Measurements from ENCODE around the gene SLC9B2.
A peak's percentile ranks its signal among the peaks of the same experiment; 100 is the strongest.

Gene SLC9B2, protein sequence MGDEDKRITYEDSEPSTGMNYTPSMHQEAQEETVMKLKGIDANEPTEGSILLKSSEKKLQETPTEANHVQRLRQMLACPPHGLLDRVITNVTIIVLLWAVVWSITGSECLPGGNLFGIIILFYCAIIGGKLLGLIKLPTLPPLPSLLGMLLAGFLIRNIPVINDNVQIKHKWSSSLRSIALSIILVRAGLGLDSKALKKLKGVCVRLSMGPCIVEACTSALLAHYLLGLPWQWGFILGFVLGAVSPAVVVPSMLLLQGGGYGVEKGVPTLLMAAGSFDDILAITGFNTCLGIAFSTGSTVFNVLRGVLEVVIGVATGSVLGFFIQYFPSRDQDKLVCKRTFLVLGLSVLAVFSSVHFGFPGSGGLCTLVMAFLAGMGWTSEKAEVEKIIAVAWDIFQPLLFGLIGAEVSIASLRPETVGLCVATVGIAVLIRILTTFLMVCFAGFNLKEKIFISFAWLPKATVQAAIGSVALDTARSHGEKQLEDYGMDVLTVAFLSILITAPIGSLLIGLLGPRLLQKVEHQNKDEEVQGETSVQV

DNA sequence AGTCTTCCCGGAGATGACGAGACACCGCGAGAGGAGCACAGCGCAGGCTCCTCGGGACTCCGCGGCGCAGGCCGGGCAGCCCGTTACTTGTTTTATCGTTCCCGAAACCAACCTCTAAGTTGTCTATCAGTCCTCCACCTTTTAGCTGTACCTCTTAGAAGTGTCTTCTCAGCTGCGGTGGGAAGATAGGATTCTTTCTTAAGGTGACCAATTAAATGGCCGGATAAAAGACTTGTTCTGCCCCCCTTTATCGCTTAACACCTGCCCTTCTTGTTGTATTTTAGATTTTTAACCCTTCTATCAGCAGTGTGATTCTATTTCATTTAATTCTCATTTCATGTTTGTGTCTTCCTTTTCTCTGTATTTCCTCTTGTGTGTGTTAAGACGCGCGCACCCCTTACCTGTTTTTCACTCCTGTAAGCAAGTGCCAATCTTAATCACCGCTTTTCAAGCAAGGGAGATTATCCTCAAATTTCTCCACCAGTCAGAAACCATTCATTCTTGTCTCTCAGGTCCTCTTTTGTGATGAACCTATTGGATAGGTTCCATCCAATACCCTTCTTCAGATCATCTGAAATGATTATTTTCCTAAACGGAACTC is at the start of gene SLC9B2:
SLC9B2 (minus strand) TSS at position 15 of the 601 bp plus-strand sequence. CDS start 9,211 bp downstream, outside the sequence.
- no peak for DNase-seq

DNA sequence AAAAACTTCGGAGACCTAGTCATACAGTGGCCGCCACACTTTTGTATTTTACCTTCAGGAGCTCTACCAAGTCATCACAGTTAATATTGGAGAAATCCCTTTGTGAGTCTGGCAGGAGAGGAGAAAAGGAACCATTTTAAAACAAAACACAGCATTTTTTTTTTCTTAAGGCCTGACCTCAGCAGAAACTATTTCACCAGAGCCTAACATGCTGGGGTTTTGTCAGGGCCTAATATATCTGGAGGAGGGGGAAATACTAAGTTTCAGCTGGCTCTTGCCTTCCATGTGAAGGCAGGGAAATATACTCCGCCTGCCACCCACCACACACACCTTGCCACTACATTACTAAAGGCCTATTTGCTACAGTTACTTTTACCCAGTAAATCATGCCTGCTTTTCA is 49.6 kb upstream of the SLC9B2 start:
- no peak for DNase-seq

DNA sequence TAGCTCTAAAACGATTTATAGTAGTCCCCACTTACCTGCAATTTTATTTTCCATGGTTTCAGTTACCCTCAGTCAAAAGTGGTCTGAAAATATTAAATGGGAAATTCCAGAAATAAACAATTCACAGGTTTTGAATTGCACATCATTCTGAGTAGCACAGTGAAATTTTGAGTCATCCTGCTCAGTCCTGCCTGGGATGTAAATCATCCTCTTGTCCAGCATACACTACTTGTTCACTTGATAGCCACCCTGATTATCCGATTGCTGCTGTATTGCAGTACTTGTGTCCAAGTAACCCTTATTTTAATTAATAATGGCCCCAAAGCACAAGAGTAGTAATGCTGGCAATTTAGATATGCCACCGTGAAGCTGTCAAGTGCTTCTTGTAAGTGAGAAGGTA is 46.6 kb upstream of the SLC9B2 start:
- no peak for DNase-seq

DNA sequence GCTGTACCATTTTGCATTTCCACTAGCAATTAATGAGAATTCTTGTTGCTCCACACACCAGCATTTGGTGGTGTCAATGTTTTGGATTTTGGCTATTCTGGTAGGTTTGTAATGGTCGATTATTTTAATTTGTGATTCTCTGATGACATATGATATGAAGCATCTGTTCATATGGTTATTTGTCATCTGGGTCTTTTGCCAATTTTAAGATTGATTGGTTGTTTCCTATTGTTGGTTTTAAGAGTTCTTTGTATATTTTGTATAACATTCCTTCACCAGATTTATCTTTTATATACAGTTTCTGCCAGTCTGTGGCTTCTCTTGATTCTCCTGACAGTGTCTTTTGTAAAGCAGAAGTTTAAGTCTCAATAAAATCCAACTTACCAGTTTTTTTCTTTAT is 41.6 kb upstream of the SLC9B2 start:
- no peak for DNase-seq

DNA sequence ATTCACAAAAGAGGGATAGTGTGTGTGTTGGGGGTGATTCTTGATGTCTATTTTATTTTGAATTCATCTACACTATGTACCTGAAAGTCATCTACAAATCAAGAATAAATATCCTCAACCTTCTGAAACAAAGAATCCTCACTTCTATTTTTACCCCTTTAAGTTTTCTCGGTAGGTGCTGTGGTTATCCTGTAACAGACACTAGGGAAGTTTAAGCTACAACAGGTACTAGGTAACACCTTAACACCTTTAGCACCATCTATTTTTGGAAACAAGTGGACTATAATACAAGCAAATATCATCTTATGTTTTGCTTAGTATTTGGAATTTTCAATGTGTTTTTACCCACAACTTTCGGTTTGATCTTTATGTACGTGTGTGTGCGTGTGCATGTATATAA is 35.0 kb upstream of the SLC9B2 start:
- no peak for DNase-seq

DNA sequence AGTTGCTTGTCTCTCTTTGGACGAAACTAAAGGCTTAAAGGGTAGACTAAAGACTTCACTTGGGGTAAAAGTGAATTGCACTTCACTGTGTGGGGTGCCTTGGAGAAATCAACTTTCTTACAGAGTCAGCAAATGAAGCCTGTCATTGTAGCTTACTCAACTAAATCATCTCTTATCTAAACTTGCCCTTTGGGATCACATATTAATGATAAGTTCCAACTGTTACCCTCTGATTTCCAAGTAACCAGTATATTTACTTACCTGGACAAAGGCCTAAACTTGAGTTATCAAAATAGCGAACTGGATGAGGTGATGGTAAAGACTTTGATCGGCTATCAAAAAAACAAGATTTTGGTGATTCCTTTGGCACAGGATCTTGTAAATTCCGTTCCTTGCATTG is 32.0 kb upstream of the SLC9B2 start:
- no peak for DNase-seq

DNA sequence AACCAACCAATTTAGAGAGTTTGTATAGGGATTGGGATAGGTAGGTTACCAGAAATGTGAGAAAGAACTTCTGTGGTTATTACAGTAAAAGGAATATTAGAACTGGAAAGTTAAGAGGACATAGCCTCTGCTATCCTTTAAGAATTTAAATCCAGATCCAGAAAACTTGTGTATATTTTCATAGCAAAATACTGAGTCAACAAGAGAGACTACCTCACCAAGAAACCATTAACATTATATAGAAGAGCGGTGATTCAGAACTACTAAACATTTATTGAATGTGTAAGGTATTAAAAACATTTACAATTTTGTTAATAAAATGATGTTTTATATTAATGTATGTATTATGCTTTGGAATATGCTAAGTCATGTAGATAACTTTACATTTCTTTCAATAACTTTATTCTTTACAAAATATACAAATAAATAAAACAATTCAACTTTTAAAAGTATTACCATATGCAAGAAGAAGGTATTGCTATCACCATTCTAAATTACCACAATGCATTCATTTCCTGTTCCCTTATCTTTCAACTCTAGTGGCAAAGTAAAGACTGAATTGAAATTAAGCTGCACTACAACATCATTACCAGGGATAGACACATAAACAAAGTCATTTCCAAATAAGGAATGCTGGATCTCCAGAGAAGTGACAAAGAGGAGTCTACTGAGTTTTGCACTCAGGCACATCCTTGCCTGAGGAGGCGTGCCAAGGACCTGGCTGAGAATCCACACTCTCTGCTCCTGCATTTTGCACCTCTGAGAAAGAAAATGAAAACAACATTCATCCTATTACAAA is 29.2 kb upstream of the SLC9B2 start:
- DNase-seq, result no peak

DNA sequence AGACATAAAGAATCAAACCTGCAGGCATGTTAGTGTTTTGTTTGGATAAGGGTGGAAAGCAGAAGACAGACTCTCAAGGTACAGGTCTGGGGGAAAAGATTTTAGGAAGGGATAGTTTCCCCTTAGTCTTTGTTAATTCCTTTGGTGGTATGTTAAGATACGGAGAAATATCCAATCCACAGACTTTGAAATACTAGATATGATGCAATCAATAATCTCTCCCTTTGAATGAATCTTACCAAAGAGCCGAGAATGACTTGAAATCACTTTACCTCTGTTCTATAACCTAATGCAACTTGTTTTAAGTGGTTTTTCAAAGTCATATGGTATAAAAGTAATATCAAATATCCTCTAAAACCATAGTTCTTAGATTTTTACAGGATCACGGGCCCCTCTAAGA is 28.3 kb upstream of the SLC9B2 start:
- DNase-seq, result no peak

DNA sequence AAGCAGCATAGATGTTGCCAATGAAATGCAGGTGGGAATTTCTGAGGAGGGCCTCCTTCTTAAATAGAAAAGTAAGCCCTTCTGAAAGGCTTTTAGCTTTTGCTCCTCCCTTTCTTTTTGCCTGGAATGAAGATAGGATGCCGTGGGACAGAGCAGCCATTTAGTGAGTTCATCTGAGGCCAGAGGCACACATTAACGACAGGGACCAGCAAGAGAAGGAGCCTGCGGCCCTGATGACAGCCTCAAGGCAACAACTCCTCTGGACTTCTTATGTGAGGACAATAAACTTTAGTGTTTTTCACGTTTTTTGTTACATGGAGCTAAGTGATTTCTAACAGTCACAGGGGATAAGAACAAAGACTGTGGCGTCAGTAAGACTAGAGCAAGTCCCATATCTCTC is 24.1 kb upstream of the SLC9B2 start:
- no peak for DNase-seq

DNA sequence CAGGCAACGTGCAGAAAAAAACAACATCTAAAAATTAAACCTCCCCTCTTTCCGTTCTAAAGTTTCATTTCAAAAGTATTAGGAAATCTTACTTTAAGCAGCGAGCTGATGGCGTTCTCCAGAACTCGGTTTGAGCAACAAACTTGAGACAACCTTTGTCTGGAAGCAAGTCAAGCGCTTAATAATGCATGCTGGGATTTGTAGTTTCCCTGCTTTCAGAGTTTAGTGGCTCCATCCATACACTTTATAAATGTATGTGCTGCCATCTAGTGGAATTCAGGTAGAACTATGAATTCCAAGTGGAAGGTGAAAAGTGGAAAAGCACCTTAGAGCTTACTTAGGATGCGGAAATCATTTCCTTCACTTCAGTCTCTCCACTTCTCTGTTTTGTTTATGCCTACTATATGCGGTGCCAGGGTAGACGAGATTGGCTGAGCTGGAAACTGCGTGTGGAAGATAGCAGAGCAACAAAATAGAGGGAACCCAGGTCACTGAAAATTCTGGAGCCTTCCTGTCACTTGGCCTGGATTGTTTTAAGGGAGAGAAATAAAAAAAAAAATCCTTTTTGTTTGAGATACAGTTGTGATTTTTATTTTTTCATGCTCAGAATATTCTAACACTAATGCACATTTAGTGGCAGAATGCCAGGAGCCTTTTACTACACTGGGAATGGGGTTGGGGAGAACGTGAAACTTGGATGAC is 23.3 kb upstream of the SLC9B2 start, which contains the start of gene BDH2:
BDH2 (minus strand) TSS at position 144 of the 702 bp plus-strand sequence. CDS start 3,580 bp downstream, outside the sequence.
- peak; percentile 34 for DNase-seq

DNA sequence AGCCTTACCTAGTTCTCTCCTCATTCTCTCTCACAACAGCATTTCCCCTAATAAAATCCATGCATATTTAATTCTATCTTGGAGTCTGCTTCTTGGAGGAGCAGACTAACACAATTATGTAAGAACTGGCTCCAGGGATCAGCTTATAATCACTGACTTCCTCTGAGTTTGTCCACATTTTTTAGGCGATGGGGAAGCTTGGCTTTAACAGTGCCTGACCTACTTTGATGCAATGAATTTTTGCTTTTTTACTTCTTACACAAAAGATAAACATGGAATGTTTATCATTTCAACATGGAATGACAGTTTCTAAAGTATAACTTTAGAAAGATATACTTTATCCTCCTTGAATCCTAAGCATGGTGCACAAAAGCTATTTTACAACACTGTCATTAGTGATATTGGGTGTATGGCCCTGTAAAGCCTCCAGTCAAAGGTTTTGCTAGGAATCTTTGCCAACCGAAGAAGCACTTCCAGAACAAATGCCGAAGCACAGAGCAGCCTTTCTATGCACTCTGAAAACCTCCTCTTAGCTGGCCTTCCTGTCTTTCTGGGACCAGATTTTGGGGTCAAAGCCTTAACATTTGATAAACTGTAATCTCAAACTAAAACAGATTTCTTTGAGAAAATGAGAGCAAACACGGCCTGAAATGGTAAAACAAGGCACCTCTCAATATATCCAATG is 22.3 kb upstream of the SLC9B2 start:
- no peak for DNase-seq

DNA sequence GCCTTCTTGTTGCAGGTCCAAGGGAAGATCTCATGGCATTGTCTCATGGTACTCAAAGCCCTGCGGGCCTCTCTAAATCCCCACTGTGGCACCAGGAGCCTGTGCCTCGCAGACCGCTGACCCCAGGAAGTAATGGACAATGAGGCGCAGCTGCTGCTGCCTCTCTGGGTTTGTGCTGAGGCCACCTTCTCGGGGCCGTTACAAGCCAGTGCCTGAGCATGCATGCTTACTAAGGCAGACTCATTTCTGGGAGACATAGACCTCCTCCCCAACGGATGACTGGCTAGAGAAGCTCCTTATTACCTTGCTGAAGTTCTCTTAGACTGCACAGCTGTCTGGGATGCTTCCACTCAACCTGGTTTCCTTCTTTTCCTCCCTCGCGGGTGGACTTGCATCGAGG is 21.8 kb upstream of the SLC9B2 start:
- DNase-seq, result no peak

DNA sequence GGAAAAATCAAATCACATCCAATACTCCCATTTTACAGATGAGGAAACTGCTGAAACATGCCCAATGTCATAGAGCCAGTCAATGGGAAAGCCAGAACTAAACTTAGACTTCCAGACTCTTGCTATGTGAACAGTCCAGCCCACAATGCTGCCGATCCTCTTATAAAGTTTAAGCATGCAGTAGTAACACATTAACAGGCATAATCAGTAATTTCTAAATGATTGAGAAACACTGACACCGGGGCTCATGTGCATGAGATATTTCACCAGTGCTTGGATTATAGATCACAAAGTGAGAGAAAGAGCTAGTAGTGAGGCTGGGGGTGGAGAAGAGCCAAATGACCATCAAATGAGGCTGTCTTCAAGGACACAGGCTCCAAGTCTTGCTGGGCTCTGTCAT is 20.6 kb upstream of the SLC9B2 start:
- no peak for DNase-seq

DNA sequence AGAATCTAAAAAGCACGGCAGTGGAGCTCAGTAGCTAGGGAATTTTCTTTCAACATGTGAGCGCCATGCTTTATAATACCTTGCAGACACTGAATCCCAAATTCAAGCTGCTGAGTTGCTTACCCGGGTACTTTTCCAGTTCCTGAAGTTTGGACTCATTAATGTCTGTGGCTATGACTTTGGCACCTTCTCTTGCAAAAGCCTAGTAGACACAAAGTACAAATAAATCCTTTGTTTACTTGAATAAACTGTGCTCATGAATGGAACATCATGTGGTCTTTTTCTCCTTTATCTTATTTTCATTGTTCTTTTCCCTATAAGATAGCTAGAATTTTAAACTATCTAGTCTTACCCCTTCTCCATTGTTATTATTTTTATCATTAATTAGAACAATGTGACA is 18.5 kb upstream of the SLC9B2 start:
- no peak for DNase-seq

DNA sequence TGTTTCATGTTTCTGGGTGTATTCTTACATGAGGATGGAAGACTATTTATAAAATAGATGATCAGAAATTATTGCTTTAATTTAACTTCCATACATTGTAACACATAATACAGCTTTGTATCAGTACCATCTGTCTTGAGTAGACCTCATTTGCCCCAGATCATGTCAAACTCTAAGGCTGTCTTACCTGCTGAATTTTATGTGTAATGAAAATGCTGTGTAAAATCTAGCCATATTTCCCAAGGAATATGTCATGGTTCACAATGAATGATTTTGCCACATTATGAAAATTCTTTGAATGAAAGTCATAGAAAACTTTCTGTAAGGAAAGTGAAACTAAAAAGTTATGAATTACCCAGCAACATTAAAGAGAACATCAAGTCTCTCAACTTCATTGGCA is 15.7 kb upstream of the SLC9B2 start:
- DNase-seq, result no peak

DNA sequence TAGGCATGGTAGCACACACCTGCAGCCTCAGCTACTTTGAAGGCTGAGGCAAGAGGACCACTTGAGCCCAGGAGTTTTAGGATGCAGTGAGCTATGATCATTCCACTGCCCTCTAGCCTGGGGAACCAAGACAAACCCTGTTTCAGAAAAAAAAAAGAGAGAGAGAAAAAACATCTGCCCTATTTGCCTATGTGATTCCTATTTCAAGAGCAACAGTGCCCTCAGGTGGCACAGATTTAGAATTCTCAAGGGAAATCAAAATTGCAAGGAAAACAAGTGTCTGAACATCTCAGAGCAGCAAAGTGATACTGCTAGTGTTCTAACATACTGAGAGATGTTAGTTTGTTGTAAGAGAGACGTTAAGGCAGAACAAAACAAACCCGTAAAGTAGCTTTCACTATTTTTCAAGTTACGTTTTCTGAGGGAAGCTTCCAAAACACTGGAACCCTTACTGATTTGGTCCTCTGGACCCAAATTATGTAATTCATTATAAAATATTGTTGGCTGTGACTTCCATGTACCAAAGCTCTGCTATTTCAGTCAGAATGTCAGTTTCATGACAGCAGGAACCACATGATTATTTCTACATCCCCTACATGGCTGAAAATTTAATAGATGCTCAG is 15.2 kb upstream of the SLC9B2 start:
- DNase-seq, result no peak

DNA sequence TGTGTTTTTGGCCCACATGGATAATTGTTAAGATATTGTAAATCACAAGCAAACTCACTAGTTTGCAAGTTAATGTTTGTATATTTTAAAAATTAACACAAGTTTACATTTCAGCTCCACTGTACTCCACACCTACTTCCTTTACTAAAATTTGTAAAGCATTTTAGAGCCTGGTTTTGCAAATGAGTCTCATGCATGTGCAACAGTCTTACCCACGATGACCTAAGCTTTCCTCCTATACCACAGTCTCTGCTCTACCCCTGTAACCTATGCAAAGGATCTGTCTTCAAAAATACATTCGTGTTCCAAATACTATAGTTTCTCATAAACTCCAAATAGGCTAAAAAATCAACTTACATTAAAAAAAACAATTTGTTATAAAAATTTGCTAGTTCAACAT is 12.9 kb upstream of the SLC9B2 start:
- no peak for DNase-seq

DNA sequence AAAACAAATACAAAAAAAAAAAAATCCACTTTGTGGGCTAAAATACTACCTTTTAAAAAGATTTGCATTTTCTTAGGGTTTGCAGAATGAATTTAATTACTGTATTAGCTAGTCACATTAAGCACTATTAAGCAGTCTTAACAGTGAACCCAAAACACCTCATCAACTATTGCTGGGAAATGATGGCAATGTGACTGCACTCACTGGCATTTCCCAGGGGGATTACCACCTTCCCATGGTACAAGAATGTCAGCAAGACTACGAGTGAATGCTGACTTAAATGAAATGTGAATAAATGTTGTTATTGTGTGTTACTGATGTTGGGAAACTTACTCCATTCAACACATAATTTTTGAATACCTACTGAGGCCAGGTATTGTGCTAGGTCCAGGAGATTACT is 10.0 kb upstream of the SLC9B2 start:
- no peak for DNase-seq

DNA sequence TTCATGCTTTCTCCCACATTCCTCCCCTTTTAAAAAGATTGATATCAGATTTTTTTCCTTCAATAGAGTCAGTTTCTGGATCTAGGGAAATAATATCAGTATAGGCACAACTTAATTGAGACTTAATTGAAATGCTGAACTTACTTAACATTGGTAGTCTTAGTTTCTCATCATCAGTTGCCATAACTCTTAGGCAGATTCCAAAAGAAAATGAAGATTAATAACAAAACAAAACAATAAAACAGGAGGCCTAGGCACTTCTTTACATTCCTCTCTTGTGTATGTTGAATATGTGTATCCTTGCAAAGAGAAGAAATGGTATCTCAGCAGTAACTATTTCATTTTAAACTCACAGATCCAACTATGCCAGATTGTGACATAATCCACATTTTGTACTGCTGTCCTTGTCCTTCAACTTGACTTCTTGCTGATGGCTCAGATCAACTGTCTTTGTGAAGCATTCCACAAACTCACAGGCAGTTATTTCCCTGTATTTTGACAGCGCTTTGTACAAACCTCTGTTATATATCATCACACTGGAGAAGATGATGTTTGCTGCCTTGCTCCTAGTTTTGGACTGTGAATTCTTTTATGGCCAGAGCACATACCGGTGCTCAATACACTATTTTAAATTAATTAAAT is 9.1 kb upstream of the SLC9B2 start:
- DNase-seq, result no peak

DNA sequence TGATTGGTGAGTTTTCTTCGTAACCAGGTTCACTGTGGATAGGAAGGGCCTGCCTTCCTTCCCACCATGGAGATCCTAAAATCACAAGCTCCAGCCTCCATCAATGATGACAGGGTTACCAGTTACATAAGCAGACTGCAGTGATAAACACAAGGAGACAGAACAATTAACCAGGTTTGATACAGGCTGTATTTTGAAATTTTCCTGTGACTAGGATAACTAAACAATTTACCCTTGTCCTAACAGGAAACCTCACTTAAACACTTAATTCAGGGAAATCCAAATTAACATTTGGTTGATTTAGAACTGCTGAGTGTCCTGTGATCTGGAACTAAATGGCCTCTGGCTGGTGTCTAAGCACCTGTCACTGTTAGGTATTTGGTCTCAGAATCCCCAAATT is 3.1 kb upstream of the SLC9B2 start:
- no peak for DNase-seq
